ENCODE results near the gene TDRD10.

Gene TDRD10

DNA sequence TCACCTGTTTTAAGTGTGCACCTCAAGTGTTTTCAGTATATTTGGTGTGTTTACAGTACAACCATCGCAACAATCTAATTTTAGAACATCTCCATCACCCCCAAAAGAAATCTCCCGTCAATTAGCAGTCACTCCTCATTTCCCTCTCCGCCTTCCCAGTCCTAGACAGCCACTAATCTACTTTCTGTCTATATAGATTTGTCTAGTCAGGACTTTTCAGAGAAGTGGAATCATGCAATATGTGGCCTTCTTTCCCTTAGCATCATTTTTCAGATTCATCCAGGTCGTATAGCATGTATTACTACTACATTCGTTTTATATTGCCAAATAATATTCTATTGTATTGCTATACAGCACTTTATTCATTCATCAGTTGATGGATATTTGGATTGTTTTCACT, 1.9 kb downstream of the TDRD10 start:
- no peak for ATAC-seq
- TF ChIP-seq ZNF70 (CRISPR knock-in tag; IDR thresholded peaks at IDR 0.05): no peak
- TF ChIP-seq, protein P1, sequence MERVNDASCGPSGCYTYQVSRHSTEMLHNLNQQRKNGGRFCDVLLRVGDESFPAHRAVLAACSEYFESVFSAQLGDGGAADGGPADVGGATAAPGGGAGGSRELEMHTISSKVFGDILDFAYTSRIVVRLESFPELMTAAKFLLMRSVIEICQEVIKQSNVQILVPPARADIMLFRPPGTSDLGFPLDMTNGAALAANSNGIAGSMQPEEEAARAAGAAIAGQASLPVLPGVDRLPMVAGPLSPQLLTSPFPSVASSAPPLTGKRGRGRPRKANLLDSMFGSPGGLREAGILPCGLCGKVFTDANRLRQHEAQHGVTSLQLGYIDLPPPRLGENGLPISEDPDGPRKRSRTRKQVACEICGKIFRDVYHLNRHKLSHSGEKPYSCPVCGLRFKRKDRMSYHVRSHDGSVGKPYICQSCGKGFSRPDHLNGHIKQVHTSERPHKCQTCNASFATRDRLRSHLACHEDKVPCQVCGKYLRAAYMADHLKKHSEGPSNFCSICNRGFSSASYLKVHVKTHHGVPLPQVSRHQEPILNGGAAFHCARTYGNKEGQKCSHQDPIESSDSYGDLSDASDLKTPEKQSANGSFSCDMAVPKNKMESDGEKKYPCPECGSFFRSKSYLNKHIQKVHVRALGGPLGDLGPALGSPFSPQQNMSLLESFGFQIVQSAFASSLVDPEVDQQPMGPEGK (CRISPR knock-in tag; IDR thresholded peaks at IDR 0.05; ENCODE audit: borderline replicate concordance): no peak
- TF ChIP-seq ZFP3 (CRISPR knock-in tag; IDR thresholded peaks at IDR 0.05): no peak
- no peak for TF ChIP-seq TCF4 (CRISPR knock-in tag; IDR thresholded peaks at IDR 0.05; ENCODE audit: borderline replicate concordance)
- TF ChIP-seq, protein P2, sequence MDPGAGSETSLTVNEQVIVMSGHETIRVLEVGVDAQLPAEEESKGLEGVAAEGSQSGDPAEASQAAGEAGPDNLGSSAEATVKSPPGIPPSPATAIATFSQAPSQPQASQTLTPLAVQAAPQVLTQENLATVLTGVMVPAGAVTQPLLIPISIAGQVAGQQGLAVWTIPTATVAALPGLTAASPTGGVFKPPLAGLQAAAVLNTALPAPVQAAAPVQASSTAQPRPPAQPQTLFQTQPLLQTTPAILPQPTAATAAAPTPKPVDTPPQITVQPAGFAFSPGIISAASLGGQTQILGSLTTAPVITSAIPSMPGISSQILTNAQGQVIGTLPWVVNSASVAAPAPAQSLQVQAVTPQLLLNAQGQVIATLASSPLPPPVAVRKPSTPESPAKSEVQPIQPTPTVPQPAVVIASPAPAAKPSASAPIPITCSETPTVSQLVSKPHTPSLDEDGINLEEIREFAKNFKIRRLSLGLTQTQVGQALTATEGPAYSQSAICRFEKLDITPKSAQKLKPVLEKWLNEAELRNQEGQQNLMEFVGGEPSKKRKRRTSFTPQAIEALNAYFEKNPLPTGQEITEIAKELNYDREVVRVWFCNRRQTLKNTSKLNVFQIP (CRISPR knock-in tag; IDR thresholded peaks at IDR 0.05; ENCODE audit: borderline replicate concordance, low read depth): no peak

GRCh38 chr1:154512760-154513159, 10.7 kb downstream of the TDRD10 start:
- no peak for ATAC-seq
- no peak for TF ChIP-seq ZFP30 (CRISPR knock-in tag; IDR thresholded peaks at IDR 0.05)
- TF ChIP-seq, protein P3, sequence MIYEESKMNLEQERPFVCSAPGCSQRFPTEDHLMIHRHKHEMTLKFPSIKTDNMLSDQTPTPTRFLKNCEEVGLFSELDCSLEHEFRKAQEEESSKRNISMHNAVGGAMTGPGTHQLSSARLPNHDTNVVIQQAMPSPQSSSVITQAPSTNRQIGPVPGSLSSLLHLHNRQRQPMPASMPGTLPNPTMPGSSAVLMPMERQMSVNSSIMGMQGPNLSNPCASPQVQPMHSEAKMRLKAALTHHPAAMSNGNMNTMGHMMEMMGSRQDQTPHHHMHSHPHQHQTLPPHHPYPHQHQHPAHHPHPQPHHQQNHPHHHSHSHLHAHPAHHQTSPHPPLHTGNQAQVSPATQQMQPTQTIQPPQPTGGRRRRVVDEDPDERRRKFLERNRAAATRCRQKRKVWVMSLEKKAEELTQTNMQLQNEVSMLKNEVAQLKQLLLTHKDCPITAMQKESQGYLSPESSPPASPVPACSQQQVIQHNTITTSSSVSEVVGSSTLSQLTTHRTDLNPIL (CRISPR knock-in tag; IDR thresholded peaks at IDR 0.05; ENCODE audit: low read depth): no peak
- TF ChIP-seq CSDC2 (CRISPR knock-in tag; IDR thresholded peaks at IDR 0.05): no peak
- TF ChIP-seq ZNF70 (CRISPR knock-in tag; IDR thresholded peaks at IDR 0.05): no peak
- TF ChIP-seq ZNF565 (CRISPR knock-in tag; conservative IDR thresholded peaks at IDR 0.05; ENCODE audit: low read depth): no peak
- no peak for TF ChIP-seq ZNF8 (CRISPR knock-in tag; IDR thresholded peaks at IDR 0.05)
- TF ChIP-seq BACH2 (CRISPR knock-in tag; IDR thresholded peaks at IDR 0.05; ENCODE audit: borderline replicate concordance): no peak
- TF ChIP-seq, protein P2 (CRISPR knock-in tag; IDR thresholded peaks at IDR 0.05; ENCODE audit: borderline replicate concordance, low read depth): no peak
- TF ChIP-seq, protein P1 (CRISPR knock-in tag; IDR thresholded peaks at IDR 0.05; ENCODE audit: borderline replicate concordance): no peak
- no peak for TF ChIP-seq GLIS3 (CRISPR knock-in tag; IDR thresholded peaks at IDR 0.05)
- TF ChIP-seq TOX (CRISPR knock-in tag; IDR thresholded peaks at IDR 0.05; ENCODE audit: borderline replicate concordance): no peak
- TF ChIP-seq TCF4 (CRISPR knock-in tag; IDR thresholded peaks at IDR 0.05; ENCODE audit: borderline replicate concordance): no peak
- no peak for TF ChIP-seq ZFP3 (CRISPR knock-in tag; IDR thresholded peaks at IDR 0.05)
- TF ChIP-seq, protein P4, sequence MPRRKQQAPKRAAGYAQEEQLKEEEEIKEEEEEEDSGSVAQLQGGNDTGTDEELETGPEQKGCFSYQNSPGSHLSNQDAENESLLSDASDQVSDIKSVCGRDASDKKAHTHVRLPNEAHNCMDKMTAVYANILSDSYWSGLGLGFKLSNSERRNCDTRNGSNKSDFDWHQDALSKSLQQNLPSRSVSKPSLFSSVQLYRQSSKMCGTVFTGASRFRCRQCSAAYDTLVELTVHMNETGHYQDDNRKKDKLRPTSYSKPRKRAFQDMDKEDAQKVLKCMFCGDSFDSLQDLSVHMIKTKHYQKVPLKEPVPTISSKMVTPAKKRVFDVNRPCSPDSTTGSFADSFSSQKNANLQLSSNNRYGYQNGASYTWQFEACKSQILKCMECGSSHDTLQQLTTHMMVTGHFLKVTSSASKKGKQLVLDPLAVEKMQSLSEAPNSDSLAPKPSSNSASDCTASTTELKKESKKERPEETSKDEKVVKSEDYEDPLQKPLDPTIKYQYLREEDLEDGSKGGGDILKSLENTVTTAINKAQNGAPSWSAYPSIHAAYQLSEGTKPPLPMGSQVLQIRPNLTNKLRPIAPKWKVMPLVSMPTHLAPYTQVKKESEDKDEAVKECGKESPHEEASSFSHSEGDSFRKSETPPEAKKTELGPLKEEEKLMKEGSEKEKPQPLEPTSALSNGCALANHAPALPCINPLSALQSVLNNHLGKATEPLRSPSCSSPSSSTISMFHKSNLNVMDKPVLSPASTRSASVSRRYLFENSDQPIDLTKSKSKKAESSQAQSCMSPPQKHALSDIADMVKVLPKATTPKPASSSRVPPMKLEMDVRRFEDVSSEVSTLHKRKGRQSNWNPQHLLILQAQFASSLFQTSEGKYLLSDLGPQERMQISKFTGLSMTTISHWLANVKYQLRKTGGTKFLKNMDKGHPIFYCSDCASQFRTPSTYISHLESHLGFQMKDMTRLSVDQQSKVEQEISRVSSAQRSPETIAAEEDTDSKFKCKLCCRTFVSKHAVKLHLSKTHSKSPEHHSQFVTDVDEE (CRISPR knock-in tag; IDR thresholded peaks at IDR 0.05): no peak
- no peak for TF ChIP-seq RARB (CRISPR knock-in tag; IDR thresholded peaks at IDR 0.05)
- TF ChIP-seq ISL1 (CRISPR knock-in tag; IDR thresholded peaks at IDR 0.05): no peak
- no peak for TF ChIP-seq SNAI2 (CRISPR knock-in tag; IDR thresholded peaks at IDR 0.05)

GRCh38 chr1:154514066-154514553, 12.1 kb downstream of the TDRD10 start:
- TF ChIP-seq ZC3H10 (CRISPR knock-in tag; IDR thresholded peaks at IDR 0.05) (no peak), ESRRG (CRISPR knock-in tag; IDR thresholded peaks at IDR 0.05) (no peak), ZNF8 (CRISPR knock-in tag; IDR thresholded peaks at IDR 0.05) (no peak), CSRNP3 (CRISPR knock-in tag; IDR thresholded peaks at IDR 0.05) (no peak), ISL1 (CRISPR knock-in tag; IDR thresholded peaks at IDR 0.05) (no peak), ZFP3 (CRISPR knock-in tag; IDR thresholded peaks at IDR 0.05) (no peak), SNAI2 (CRISPR knock-in tag; IDR thresholded peaks at IDR 0.05) (no peak), TOX (CRISPR knock-in tag; IDR thresholded peaks at IDR 0.05; ENCODE audit: borderline replicate concordance) (no peak), OSR1 (CRISPR knock-in tag; IDR thresholded peaks at IDR 0.05) (no peak), ZNF565 (CRISPR knock-in tag; conservative IDR thresholded peaks at IDR 0.05; ENCODE audit: low read depth) (no peak), BACH2 (CRISPR knock-in tag; IDR thresholded peaks at IDR 0.05; ENCODE audit: borderline replicate concordance) (no peak)
- TF ChIP-seq, protein P4 (CRISPR knock-in tag; IDR thresholded peaks at IDR 0.05): no peak
- ATAC-seq: no peak

Measured in SK-N-SH treated with all-trans-retinoic acid at 6 μM for 48 hours (cell line).